ENCODE results near the gene CRIP3. TPM values are rescaled to one million over a fixed set of nuclear protein-coding genes. Genes with fewer than 3 reads are reported as not detected.
A peak's percentile ranks its signal among the peaks of the same experiment; 100 is the strongest.

Gene CRIP3
- total and polyA plus RNA-seq, 2 of the 13 experiments (the other 11 are each of a cell fraction or from before 2014, with no cell fraction given) = 6.3 to 9.3 TPM

DNA sequence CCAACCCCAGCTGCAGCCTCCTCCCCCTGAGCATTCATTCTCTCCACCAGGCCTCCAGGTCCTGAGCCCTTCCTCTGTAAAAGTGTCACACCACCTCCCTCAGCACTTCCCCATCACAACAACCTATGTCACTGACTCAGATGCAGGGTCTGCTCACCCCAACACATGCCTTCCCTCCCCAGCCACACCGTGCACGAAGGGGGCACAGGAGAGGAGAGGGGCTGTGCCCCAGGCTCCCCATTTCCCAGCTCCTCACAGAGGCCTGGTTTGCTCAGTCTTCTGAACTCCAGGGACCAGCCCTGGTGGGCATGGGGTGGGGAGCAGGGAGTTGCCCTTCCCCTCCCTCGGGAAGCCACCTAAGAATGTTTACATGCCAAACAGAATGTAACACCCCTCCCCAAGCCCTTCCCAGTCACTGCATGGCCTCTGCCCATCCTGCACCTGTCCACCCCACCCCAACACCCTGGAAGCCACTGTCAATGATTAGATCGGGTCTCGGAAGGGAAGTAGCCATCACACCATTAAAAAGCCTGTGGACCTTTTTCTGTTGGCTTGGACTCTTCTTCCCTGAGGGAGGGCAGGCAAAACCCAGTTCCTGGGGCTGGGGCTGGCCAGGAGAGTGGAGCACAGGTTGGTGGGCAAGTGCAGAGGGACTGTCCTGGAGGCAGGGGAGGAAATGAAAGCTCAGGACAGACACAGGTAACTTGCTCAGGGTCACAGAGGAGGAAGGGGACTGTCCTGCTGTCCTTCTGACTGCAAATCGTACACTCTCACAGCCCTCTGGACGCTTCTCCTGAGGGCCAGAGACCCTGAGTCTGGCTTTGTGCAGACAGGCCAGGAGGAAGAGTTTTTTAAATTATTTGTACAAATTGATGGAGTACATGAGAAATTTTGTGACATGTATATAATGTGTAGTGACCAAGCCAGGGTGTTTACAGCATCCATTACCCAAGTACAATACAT is 20.6 kb downstream of the CRIP3 start (continued):
- TF ChIP-seq, protein P1, sequence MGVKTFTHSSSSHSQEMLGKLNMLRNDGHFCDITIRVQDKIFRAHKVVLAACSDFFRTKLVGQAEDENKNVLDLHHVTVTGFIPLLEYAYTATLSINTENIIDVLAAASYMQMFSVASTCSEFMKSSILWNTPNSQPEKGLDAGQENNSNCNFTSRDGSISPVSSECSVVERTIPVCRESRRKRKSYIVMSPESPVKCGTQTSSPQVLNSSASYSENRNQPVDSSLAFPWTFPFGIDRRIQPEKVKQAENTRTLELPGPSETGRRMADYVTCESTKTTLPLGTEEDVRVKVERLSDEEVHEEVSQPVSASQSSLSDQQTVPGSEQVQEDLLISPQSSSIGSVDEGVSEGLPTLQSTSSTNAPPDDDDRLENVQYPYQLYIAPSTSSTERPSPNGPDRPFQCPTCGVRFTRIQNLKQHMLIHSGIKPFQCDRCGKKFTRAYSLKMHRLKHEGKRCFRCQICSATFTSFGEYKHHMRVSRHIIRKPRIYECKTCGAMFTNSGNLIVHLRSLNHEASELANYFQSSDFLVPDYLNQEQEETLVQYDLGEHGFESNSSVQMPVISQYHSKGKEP (CRISPR knock-in tag; IDR thresholded peaks at IDR 0.05) = no peak
- no peak for TF ChIP-seq NCOA1 (CRISPR knock-in tag; IDR thresholded peaks at IDR 0.05)
- TF ChIP-seq, protein P2, sequence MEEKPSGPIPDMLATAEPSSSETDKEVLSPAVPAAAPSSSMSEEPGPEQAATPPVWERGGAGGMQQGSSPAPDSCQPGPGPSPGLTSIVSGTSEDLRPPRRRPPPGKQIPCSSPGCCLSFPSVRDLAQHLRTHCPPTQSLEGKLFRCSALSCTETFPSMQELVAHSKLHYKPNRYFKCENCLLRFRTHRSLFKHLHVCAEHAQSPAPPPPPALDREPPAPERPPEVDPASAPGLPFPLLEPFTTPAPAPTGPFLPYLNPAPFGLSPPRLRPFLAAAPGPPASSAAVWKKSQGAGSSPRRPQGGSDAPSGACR (CRISPR knock-in tag; IDR thresholded peaks at IDR 0.05) = no peak
- TF ChIP-seq TCF7L2 (IDR thresholded peaks at IDR 0.05; ENCODE audit: low read depth, low read length) = no peak
- no peak for TF ChIP-seq ATAD3A (CRISPR knock-in tag; IDR thresholded peaks at IDR 0.05)
- no peak for TF ChIP-seq NPAS2 (CRISPR knock-in tag; IDR thresholded peaks at IDR 0.05; ENCODE audit: borderline replicate concordance)
- TF ChIP-seq ZNF550 (CRISPR knock-in tag; IDR thresholded peaks at IDR 0.05; ENCODE audit: borderline replicate concordance) = no peak
- no peak for TF ChIP-seq SYNCRIP (IDR thresholded peaks at IDR 0.05; ENCODE audit: insufficient read depth, low read depth, low read length)
- TF ChIP-seq NR2F1 (CRISPR knock-in tag; IDR thresholded peaks at IDR 0.05) = 0 out of 4 replicates have a peak, but pooled peaks of 1 of the 2 experiments have one; percentile 4
- TF ChIP-seq ZNF17 (CRISPR knock-in tag; IDR thresholded peaks at IDR 0.05) = no peak
- TF ChIP-seq GPN1 (CRISPR knock-in tag; IDR thresholded peaks at IDR 0.05; ENCODE audit: borderline replicate concordance) = no peak
- TF ChIP-seq ATF4 (CRISPR knock-in tag; IDR thresholded peaks at IDR 0.05) = no peak
- TF ChIP-seq NAIF1 (CRISPR knock-in tag; IDR thresholded peaks at IDR 0.05; ENCODE audit: borderline replicate concordance) = no peak
- no peak for TF ChIP-seq TCF12 (IDR thresholded peaks at IDR 0.05)
- TF ChIP-seq TCF12 (CRISPR knock-in tag; IDR thresholded peaks at IDR 0.05) = no peak
- TF ChIP-seq HMGA1 (CRISPR knock-in tag; conservative IDR thresholded peaks at IDR 0.05) = no peak
- no peak for TF ChIP-seq ATF7 (IDR thresholded peaks at IDR 0.05)
- no peak for TF ChIP-seq ATF7 (CRISPR knock-in tag; IDR thresholded peaks at IDR 0.05)
- no peak for TF ChIP-seq CREB1 (IDR thresholded peaks at IDR 0.05)
- TF ChIP-seq CREB1 (CRISPR knock-in tag; IDR thresholded peaks at IDR 0.05) = no peak
- TF ChIP-seq ZNF441 (CRISPR knock-in tag; IDR thresholded peaks at IDR 0.05; ENCODE audit: borderline replicate concordance) = no peak
- TF ChIP-seq SP140L (CRISPR knock-in tag; IDR thresholded peaks at IDR 0.05; ENCODE audit: borderline replicate concordance) = no peak
- no peak for TF ChIP-seq ZNF792 (CRISPR knock-in tag; IDR thresholded peaks at IDR 0.05)
- no peak for TF ChIP-seq AGO1 (IDR thresholded peaks at IDR 0.05; ENCODE audit: low read depth, low read length, poor library complexity, severe bottlenecking)
- TF ChIP-seq MTA1 (CRISPR knock-in tag; IDR thresholded peaks at IDR 0.05; ENCODE audit: borderline replicate concordance) = 0 out of 2 replicates have a peak, but pooled peaks have one; percentile 36
- no peak for TF ChIP-seq CC2D1A (CRISPR knock-in tag; IDR thresholded peaks at IDR 0.05)
- TF ChIP-seq, protein P3, sequence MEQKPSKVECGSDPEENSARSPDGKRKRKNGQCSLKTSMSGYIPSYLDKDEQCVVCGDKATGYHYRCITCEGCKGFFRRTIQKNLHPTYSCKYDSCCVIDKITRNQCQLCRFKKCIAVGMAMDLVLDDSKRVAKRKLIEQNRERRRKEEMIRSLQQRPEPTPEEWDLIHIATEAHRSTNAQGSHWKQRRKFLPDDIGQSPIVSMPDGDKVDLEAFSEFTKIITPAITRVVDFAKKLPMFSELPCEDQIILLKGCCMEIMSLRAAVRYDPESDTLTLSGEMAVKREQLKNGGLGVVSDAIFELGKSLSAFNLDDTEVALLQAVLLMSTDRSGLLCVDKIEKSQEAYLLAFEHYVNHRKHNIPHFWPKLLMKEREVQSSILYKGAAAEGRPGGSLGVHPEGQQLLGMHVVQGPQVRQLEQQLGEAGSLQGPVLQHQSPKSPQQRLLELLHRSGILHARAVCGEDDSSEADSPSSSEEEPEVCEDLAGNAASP (CRISPR knock-in tag; IDR thresholded peaks at IDR 0.05; ENCODE audit: borderline replicate concordance) = no peak
